Measurements from ENCODE around the gene GAS1. TPM values are rescaled to one million over a fixed set of nuclear protein-coding genes. Genes with fewer than 3 reads are reported as not detected.

The GAS1 gene
- total RNA-seq, 4 donors from 2014 or later = 53.1 to 89.2 (median 66.6) TPM

DNA sequence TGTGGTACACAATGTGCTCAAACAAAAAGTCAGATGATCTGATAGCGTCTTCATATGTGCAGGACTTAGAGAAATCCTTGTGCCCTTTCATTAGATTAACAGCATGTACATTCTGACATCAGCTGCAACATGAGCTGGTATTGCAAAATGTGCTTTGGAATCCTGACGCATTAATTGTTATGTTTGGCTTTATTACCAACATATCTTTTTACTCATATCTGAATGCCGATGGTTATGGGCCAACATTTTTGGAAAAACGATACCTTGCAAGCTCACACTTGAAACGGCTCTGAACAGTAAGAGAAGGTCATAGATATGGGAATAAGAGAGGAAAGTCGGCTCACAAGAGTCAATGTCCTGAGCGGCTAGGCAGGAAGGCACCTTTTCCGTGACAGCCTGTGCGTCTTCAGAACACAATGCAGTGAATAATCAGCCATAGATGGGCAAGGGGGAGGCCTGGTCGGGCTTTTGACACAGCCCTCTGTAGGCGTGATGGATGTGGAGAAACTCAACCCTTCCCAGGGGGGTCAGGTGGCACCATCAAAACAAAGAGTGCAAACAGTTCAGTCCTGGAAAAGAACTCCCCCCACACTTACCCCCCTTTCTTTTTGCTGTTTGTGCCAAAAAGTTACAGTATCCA is 36.4 kb upstream of the GAS1 start:
- TF ChIP-seq, protein P1, sequence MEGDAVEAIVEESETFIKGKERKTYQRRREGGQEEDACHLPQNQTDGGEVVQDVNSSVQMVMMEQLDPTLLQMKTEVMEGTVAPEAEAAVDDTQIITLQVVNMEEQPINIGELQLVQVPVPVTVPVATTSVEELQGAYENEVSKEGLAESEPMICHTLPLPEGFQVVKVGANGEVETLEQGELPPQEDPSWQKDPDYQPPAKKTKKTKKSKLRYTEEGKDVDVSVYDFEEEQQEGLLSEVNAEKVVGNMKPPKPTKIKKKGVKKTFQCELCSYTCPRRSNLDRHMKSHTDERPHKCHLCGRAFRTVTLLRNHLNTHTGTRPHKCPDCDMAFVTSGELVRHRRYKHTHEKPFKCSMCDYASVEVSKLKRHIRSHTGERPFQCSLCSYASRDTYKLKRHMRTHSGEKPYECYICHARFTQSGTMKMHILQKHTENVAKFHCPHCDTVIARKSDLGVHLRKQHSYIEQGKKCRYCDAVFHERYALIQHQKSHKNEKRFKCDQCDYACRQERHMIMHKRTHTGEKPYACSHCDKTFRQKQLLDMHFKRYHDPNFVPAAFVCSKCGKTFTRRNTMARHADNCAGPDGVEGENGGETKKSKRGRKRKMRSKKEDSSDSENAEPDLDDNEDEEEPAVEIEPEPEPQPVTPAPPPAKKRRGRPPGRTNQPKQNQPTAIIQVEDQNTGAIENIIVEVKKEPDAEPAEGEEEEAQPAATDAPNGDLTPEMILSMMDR (IDR thresholded peaks at IDR 0.05; ENCODE audit: low read depth) = no peak

DNA sequence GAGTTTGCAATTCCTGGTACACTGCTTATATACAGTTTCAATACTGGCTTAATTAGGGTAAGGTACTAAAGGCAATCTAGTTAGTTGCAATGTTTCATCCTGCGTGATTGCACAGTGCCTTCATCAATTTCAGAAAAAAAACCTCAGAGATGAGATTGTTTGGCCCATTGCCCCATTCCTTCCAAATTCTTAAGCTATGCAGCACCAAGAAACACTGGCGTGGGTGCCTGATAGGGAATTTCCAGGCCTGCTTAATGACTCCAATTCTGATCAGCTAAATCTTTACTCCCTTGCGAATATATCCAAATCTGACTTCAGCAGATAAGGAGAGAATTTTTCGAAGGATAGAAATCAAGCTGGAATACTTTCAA is 35.9 kb upstream of the GAS1 start:
- TF ChIP-seq, protein P1 (IDR thresholded peaks at IDR 0.05; ENCODE audit: low read depth) = no peak

GRCh38 chr9:86980802-86981201 is 33.5 kb upstream of the GAS1 start:
- TF ChIP-seq, protein P1 (IDR thresholded peaks at IDR 0.05; ENCODE audit: low read depth) = no peak

- TF ChIP-seq, protein P1 (IDR thresholded peaks at IDR 0.05; ENCODE audit: low read depth) = no peak
Measured at GRCh38 chr9:86979657-86980056, 32.4 kb upstream of the GAS1 start.

GRCh38 chr9:86978922-86979474 is 31.7 kb upstream of the GAS1 start:
- TF ChIP-seq, protein P1 (IDR thresholded peaks at IDR 0.05; ENCODE audit: low read depth) = no peak

- TF ChIP-seq, protein P1 (IDR thresholded peaks at IDR 0.05; ENCODE audit: low read depth) = no peak
Measured at GRCh38 chr9:86978413-86978812, 31.1 kb upstream of the GAS1 start.

GRCh38 chr9:86977205-86977835 is 30.0 kb upstream of the GAS1 start:
- TF ChIP-seq, protein P1 (IDR thresholded peaks at IDR 0.05; ENCODE audit: low read depth) = no peak
